Midbrain (tissue), 1 donor: ENCODE data around the gene SIX3.

Experiments used
- DNase-seq: peaks from one replicate; lab custom pipeline; 2025; lab: John Stamatoyannopoulos, UW

The SIX3 gene

DNA sequence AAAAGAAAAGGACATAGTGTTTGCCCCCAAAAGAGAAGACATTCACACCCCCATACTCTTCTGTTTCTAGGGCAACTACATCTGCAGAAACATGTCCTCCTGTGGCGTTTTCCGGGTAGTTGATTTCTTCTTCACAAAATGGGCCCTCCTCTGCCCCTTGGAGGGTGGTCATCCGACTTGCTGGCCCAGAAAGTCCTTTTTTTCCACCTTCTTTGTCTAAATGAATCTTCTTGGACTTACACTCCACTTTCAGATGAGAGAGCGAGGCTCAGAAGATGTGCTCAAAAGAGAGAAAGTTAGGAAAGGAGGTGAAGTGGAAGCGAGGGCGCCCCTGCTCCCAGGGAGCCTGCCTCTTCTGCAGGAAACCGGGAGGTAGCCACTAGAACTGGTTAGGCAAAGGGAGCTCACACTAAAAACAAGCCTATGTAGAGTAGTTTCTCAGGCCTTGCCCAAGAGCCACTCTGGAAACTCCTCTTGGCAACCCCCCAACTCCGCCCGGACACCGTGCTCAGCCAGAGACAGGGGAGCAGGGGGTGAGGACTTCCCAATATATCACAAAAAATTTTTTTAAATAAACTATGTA, 10.2 kb upstream of the SIX3 start:
- DNase-seq = no peak

- no peak for DNase-seq
Measured at GRCh38 chr2:44932079-44932478, 9.4 kb upstream of the SIX3 start.

- DNase-seq = no peak
Measured at GRCh38 chr2:44932564-44933392, 8.7 kb upstream of the SIX3 start.

GRCh38 chr2:44933434-44933951, 8.0 kb upstream of the SIX3 start:
- DNase-seq = no peak

DNA sequence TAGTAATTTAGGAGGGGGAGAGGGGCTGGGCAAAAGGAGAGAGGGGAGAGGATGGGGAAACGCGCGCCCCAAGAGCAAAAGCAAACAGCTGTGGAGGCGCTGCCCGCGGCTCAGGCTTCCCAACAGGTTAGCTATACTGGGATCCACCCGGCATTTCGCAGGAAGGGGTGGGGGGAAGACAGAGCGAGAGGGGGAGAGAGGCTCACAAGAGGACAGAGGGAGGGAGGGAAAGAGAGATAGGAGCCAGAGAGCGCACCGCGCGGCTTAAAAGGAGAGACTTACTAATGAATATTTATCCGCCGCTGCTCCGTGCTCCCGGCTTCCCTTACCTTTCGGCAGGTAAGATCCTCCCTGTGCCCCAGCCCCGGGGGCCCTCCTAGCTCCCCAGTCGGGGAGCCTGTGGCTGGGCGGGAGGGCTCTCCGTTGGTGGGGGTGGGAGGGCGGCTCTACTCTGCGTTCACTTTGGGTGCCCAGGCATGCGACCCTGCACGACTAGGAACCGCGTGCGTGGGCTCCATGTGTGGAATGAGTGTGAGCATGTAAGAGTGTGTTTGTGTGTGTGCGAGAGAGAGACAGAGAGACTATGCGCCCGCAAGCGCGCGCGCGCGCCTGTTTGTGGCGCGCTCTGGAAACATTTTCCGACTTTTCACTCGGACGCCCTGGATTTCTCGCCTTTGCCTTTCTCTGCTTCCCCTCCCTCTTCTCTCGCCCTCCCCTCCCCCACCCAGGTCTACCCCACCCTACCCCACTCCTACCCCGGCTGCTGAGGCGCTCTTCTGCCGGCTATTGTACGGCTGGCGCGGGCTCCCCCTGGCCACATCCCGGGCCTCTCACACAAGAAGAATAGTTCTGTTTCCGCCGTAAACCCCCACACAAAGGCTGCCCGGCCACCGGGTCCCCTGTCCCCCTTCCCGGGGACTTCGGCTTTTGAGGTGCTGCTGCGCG, 7.2 kb upstream of the SIX3 start:
- no peak for DNase-seq

- DNase-seq = no peak
Measured at GRCh38 chr2:44934983-44935728, 6.3 kb upstream of the SIX3 start.

DNA sequence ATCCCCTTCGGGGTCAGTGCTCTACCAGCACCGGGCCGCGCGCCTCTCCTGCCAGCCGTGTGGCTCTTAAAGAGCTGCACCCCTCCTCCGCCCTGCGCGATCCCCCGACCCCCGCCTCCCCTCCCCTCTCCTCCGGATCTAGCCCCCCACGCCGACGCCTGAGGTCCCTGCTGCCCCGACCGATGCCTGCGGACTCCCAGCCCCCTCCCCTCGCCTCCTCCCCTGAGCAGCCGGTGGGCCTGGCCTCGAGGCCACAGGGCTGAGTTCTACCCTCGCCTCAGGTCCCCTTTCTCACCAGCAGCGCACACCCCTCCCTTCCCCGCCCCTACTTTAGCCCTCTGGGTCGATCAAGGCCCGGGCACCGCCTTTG, 5.8 kb upstream of the SIX3 start:
- DNase-seq = no peak

DNA sequence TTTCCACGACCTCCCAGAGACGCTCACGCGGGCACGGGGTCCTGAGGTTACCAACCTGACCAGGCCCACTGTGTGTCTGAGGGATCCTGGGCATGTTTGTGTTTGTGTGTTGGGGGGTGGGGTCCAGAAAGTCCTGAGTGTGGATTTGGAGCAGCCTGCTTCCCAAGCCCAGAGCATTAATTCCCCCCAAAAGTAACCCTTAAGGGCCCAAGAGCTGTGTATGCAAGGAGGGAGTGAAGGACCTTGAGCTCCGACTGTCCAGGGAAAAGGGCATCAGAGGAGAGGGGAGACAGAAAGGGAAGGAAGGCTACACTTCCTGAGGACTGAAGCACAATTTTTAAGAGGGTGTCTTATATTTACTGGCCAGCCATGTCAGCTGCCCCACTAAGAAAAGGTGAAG, 5.2 kb upstream of the SIX3 start:
- DNase-seq = no peak

GRCh38 chr2:44936715-44937687, 4.5 kb upstream of the SIX3 start:
- DNase-seq = no peak

DNA sequence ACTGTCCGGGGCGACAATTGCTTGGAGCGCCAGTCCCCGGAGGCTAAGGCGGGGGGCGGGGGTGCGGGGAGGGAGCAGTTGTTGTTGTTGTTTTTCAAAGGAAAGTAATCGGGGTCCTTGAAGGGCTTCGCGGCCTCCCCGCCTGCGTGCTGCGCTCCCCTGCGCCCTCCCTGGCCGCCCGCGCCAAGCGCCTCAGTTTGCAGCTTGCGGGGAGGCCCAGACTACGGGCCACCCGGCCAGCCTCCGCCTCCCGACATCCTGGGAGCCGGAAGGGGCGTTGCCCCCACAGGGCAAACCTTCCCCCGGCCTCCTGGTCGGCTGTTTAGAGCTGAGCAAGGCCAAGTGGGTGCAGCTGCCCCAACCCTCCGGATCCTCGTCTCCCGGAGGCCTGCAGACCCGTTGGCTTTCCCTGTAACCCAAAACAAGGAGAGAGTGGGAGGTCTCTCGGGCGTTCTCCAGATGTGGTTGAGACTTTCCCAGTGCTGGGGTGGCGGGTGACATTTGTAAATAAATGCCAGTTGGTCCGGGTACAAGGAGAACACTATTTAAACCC, 3.7 kb upstream of the SIX3 start:
- DNase-seq = no peak

DNA sequence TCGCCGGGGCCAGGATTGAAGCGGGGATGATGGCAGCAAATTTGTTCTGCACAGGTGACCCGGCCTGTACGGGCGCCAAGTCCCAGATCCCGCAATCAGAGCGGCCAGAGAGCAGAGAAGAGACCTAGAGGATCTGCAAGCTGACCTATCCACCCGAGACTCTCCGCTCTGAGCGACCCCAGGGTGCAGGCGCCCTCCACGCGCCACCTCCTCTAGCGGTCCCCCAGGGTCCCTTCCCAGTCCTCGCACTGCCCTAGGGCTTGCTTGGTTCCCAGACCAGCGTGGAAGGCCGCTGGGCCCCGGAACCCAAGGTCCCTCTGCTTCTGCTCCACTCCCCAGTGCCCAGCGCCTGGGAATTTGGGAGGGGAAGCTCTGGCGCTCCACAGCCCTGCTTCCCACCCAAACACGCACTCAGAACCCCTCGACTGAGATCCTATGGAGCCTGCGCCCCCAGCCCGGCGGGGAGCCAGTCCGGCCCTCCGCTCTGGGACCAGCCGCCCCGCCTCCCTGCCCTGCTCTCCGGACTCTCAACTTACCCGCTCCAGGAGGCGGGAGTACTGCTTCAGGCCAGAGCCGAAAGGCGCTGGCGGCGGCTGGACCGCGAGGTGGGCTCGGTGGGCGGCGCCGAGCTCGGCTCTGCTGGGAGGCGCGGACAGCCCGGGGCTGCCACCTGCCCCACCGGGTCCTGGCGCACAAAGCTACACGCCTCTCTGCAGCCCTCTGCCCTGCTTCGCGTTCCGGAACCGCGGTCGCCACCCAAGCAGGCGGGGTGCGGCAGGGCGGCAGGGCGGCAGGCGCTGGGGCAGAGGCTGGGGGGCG, 3.0 kb upstream of the SIX3 start:
- no peak for DNase-seq

- DNase-seq = no peak
Measured at GRCh38 chr2:44939106-44940048, 2.1 kb upstream of the SIX3 start.

GRCh38 chr2:44940049-44940494, 1.4 kb upstream of the SIX3 start:
- no peak for DNase-seq

GRCh38 chr2:44940732-44941464, 604 bp upstream of the SIX3 start:
- no peak for DNase-seq

GRCh38 chr2:44942304-44943030, 965 bp downstream of the SIX3 start:
- DNase-seq = no peak

DNA sequence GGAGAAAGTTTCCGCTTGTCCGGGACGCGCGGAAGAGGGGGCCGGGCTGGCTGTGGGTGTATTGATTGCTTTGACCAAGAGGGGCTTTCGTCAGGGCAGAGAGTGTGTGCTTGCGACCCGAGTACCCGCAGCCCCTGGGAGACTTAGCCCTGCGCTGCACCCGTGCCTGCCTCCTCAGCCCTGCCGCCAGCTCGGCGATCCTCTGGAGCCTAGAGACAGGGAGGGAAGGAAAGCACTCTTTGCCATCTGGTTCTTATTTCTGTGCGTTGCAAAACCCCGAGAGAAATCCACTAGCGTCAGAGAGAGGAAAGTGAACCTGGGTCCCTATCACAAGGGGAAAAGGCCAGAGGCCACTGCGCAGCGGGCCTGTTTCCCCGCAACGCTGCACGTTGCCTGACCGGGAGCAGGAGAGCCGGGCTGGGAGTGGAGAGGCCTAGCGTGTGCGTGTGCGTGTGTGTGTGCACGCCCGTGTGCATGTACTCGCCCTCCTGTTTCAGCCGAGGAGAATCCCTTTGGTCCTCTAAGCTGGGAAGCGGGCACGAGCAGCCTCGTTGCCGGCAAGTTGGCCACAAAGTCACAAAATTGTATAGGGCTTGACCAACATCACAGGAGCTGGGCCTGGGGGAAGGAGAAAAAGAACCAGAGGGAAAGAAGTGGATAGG, 1.7 kb downstream of the SIX3 start:
- no peak for DNase-seq
